GM19438 (cell line): ENCODE data around the gene TFPI.

ENCODE experiments used
- ATAC-seq: cut with Tn5 transposase; IDR thresholded peaks from one replicate; pipeline ENCODE4 v1.9.1; 2021; ENCODE audit warnings: low read depth; ENCODE audit not compliant: unreplicated experiment

TFPI gene

DNA sequence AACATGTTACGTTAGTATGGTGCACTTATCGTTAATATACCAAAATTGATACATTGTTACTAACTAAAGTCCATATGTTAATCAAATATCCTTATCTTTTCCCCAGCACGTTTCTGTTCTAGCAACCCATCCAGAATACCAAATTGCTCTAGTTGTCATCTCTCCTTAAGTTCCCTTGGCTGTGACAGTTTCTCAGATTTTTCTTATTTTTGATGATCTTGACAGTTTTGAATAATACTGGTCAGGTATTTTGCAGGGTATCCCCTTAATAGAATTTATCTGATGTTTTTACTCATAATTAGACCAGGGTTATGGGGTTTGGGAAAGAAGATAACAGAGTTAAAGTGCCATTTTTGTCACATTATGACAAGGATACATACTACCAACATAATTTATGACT lies 47.8 kb downstream of the TFPI start:
- no peak for ATAC-seq

DNA sequence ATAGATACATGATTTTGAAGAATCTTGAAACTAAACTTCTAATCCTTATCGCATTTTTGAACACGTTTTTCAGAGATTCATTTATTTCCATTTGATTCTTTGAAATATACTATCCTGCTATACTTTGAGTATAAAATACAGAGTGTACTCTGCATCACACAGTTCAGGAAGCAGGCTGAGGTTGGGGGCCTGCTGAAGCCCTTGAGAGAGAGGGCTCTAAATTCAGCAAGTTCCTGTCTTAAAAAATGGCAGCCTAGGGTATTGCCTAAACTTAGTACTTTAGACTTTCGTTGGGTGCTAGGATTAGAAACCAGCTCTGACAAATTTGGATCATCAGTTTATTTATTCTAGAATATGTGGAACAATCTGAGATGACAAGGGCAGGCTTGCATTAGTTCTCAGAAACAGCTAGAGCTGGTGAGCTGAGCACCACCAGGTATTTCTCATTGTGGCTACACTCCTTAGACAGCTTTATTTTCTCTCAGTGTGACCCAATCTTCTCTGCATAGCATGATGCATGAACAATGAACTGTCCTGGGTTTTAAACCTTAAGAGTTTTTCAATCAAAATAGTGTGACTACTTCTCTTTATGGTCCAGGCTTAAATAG lies 49.1 kb downstream of the TFPI start:
- no peak for ATAC-seq

DNA sequence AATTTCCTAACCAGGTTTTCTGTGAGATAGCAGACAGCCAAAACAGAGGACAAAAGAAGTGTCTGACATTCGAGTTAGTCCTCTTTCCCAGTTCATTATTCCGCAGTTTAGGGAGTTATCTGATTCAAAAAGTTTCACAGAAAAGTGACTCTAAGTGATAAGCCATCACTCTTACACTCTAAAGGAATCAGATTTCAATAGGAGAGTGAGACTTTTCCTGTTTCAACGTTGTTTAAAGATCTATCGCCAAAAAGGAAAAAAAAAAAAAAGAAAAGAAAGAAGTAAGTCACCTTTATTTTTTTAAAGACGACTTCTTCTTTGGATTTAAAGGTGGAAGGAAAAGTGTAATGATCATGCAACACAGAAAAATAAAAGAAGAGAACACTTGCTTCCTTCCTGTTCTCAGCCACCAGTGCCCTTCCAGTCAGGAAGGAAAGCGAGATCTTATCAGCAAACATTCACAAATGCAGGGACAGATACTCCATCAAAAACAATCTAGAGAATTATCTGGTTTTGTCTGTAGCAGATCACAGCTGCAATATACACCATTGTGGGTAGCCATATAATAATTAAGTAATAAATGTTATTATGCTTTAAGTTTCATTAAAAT lies 49.8 kb downstream of the TFPI start:
- ATAC-seq: no peak

DNA sequence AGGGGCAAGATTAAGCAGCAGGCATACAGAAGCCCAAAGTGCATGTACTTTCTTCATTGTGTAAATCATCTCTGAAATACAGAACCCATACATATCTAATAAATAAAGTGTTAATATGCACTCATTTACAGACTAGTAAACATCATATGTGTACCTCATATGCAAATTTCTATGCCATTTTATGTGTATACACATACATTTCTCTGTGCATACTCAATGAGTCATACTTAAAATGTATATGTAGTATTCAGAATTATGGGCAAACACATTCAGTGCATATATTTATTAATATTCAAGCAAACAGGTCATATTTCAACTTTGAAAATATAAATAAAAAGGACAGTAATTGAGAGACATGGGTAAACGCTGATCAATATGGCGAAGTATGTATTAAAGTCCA lies 50.5 kb downstream of the TFPI start:
- ATAC-seq: no peak

GRCh38 chr2:187502467-187502866 lies 51.8 kb downstream of the TFPI start:
- ATAC-seq: no peak

DNA sequence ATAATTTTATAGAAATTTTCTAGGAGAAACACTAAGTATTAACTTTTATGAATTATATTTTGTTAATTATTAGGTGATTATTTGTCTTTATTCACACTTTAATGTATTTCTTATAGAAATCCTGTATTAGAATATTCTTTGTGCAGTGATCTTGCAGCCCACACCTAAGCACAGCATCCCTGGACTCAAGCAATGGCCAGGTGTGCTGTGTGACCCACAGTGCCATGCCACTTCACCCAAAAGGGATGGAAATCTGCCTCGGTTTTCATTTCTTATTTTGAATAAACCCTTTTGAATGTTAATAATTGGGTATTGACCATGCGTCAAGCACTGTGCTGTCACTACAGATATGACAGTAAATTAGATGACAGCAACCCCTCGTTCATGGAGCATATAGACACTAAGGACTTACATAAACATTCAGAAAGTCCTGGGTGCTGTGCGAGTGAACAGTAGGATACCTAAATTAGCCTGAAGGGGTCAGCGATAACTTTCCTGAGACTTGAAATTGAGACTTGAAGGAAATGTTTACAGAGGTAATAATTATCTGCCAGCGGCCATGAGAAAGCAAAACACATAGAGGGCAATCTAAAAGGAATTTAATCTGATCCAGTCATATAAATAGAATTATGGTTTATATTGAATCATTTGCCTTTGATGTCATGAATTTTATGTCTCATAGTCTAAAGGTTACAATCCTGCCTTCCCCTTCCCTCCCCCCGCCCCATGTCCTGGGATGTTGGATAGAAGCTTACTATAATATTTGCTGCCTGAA lies 53.5 kb downstream of the TFPI start:
- ATAC-seq: no peak

DNA sequence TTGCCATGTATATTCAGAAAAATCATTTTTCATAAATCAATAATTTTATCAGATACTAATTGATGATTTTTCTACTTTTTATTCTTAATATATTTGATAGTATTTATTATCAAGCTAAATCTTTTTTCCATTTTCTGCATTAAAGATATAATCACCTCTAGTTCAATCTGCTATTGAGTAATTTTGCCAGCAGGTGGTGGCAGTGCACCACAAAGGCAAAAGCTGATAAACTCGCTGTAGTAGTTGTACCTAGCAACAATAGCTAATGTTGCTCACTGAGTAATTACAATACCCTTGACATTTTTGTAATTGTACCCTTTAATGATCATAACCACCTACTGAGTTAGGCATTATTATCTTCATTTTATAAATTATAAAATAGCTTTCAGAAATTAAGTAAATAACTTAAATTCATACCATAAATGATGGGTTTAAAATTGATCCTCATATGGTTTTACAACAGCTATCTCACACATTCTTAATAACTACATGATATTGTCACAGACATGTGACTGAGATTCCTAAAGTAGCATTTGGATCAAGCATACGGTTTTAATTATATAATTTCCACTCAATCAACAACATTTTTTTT lies 54.2 kb downstream of the TFPI start:
- ATAC-seq: peak; percentile 97

DNA sequence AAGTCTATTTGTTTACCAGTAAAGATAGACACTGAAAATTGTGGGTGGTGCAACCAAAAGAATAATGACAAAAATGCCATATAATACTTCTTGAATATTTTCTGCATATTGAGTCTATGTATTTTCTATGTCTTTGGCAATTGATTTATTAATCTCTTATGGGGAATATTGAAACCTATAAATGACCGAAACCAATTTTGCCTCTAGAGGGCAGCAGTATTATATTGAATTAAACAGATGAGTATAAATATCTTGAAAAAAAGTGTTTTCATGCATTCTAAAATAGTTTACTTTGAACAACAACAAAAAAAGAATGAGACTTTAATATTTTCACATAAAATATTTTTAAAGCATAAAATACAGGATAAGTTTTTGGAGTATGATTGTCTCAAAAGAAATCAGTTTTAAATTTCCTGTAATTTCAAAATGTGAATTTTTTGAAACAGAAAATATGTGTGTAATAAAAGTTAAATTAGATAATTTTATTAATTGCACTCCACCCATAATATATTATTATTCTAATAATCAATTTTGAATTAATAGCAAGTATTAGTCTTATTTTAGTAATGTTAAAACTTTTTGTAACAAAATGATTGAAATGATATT lies 56.3 kb downstream of the TFPI start:
- no peak for ATAC-seq

DNA sequence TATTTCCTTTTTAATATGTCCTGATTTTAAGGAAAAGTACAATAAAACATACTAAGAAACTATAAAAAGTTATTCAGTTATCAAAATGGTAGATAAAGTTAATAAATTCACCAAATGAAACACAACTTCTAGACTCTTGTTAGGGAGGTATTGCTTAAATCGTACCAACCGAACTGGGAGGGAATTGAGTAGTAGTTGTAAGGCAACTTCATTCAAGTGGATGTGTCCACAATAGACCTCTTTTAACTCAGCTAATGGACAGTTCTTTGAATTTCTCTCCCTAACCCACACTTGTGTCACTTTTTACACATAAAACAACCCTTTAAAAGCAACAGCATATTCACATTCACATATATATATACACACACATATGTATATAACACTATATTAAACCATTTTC lies 57.1 kb downstream of the TFPI start:
- no peak for ATAC-seq

GRCh38 chr2:187495324-187495723 lies 58.9 kb downstream of the TFPI start:
- no peak for ATAC-seq

DNA sequence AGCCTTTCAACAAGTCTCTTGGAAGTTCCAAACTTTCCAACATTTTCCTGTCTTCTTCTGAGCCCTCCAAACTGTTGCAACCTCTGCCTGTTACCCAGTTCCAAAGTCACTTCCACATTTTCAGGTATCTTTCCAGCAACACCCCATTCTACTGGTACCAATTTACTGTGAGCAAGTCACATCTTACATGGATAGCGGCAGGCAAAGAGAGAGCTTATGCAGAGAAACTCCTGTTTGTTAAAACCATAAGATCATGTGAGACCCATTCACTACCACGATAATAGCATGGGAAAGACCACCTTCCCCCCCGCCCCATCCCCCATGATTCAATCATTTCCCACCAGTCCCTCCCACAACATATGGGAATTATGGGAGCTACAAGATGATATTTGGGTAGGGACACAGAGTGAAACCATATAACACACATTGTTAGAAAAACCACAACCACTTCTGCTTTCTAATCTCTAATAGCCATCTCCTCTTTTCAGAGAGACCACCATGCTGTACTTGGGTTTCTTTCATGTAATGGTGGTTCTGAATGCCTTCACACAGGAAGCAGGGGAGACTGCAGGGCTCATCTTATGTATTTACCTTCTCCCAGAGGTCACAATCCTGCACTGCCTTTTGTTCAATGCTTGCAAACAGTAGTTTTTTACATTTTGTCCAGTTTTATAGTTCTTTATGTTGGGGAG lies 60.2 kb downstream of the TFPI start:
- ATAC-seq: no peak

- no peak for ATAC-seq
Measured at GRCh38 chr2:187493180-187493579, 61.1 kb downstream of the TFPI start.

DNA sequence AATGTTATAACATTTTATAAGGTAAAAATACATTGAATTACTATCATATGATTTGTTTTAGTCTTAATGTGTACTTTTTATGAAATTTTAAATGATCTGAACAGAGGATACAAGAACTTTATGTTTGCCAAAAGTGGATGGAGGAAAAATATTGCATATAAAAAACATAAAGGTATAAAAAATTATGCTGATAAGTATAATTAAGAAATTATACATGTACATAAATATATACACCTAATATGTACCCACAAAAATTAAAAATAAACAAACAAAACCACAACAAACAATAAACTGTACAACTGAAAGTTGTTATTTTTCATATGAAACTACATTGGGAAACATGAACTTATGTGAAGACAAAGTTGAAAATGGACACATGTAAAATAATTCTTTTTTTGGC lies 68.0 kb downstream of the TFPI start:
- ATAC-seq: no peak

- no peak for ATAC-seq
Measured at GRCh38 chr2:187485523-187485922, 68.7 kb downstream of the TFPI start.

DNA sequence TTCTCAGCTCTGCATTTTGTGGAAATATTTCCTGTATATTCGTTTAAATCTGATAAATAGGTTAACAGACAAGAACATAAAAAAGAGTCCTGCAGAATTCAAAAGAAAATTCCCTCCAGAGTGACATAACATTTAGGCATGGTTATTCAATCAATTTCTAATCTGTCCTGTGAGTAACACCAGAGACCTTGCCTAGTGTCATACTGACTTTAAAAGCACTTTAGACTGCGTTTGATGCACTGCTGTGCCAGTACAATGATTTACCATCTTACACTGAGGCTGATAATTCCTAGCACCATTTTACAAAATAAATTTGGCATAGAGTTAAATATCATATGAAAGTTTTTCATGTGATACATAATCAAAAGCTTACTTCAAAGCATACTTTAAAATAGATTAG lies 70.7 kb downstream of the TFPI start:
- ATAC-seq: no peak

GRCh38 chr2:187482796-187483195 lies 71.4 kb downstream of the TFPI start:
- peak; percentile 66 for ATAC-seq

- ATAC-seq: no peak
Measured at GRCh38 chr2:187481543-187481942, 72.7 kb downstream of the TFPI start.

DNA sequence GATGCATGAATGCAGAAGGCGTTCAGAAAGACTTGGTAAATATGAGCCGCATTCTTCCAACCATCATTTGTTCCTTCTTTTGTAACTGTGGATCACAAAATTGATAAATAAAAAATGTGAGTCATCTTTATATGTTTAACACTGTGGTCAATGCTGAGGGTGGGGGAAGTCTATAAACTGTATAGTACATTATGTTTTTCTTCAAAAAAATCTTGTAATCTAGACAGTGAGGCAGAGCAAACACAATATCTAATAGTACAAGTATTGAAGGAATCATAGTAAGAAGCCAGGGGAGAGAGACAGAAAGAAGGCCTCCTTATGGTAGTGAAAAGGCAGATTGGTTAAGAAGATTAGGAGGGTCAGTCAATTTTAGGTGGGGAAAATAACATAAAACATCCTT lies 75.5 kb downstream of the TFPI start:
- ATAC-seq: no peak

DNA sequence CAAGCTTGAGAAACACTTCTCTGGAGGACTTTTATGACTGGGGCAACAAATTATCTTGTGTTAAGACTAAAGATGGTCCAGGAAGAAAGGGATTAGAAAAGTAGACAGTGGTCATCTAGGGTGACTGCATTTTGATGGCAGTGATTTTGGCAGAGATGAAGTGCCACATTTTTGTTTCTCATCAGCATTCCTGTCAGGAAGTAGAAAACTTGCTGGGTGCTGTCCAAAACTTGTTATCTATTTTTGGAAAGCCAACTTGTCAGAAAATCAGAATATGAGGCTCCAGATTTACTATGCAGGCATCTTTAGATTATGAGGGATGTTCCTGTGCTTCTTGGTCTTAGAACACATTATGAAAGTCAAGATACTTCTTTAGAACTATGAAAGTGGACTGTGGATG lies 77.2 kb downstream of the TFPI start:
- no peak for ATAC-seq

DNA sequence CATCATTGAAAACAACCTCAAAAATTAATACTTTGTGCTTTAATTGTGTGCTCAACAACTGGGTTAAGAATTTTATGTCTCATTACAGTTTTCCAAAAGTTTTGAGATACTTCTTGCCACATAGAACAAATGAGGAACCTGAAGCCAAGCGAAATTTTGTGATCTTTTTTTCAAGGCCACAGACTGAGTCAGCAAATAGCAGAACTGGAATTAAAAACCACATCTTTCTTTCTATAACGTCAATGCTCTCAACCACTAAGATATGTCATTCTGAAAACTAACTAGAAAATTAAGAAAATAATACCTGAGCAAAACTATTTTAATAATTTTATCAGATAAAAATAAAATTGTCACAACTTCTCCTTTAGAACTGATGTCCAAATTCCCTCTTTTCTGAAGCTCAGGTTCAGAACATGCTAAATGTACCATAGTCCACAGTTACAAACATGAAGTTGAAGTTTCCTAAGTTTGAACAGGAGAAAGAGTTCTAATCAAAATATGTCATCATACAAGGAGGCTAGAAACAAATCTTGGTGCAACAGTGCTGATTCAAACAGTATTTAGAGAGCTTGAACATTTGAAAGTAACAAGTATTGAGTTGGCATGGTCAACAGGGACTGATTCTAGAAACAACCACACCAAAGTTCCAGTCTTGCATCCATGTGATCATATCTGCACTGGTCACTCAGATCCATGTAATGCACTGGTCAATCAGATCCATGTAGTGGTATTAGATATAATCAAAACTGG lies 78.6 kb downstream of the TFPI start:
- no peak for ATAC-seq
